ENCODE results near the gene RIN3.
"Not testable (repeated sequence)": the region's sequence is repeated elsewhere in the genome, so short reads cannot be mapped to it uniquely, and the experiment has no call there.

RIN3 gene

DNA sequence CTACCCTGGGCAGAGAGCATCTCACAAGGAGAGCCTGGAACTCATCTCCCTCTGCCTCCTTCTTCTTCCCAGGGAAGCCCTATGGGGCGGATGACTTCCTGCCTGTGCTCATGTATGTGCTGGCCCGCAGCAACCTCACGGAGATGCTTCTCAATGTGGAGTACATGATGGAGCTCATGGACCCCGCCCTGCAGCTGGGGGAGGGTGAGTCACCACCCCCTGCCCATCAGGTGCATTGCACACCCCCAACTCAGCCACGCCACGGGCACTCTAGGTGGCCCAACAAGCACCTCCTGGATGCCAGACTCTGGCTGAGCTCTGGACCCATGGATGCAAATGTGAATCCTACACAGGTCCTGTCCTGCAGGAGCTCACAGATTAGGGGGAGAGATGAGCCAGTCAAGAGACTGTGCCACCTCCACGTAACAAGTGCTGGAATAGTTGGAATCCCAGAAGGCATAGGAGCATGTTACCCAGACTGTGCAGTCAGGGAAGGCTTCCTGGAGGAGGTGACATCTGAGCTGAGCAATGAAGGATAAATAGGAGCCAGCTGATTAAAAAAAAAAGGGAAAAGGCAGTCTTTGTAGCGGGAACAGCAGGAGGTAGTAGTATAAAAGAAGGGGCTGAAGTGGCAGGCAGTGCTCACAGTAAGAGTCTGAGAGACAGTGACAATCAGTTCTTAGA lies 163.0 kb downstream of the RIN3 start:
- no peak for DNase-seq

GRCh38 chr14:92677087-92677668 lies 163.6 kb downstream of the RIN3 start:
- no peak for DNase-seq

DNA sequence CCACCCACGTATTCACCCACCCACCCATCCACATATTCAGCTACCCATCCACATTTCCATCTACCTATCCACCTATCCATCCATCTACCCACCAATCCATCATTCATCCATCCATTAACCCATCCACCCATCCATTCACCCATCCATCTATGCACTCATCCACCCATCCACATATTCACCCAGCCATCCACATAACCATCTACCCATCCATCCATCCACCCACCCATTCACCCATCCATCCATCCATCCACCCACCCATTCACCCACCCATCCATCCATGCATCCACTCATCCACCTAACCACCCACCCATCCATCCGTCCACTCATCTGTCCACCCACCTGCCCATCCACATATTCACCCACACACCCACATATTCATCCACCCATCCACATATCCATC lies 164.4 kb downstream of the RIN3 start:
- no peak for DNase-seq

DNA sequence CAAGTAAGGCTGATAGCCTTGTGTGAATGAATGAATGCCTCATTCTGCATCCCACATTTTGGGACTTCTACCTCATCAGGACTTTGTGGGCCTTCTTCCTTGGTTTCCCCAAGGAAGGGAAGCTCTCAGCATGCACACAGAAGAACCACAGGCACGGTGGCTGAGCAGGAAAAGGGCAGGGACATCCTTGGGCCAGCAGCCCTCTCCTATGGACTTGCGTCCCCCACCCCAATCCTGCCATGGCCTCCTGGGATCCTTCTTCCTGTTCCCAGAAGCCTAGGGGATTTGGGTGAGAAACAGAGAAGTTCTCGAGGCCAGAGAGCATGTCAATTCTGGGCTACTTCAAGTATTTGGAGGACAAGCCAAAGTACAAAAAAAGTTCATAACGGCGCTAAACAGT lies 165.2 kb downstream of the RIN3 start:
- DNase-seq: no peak

GRCh38 chr14:92679246-92679645 lies 165.7 kb downstream of the RIN3 start:
- DNase-seq: no peak

- not testable (repeated sequence) for DNase-seq
Observed at GRCh38 chr14:92680330-92680729, 166.7 kb downstream of the RIN3 start.

DNA sequence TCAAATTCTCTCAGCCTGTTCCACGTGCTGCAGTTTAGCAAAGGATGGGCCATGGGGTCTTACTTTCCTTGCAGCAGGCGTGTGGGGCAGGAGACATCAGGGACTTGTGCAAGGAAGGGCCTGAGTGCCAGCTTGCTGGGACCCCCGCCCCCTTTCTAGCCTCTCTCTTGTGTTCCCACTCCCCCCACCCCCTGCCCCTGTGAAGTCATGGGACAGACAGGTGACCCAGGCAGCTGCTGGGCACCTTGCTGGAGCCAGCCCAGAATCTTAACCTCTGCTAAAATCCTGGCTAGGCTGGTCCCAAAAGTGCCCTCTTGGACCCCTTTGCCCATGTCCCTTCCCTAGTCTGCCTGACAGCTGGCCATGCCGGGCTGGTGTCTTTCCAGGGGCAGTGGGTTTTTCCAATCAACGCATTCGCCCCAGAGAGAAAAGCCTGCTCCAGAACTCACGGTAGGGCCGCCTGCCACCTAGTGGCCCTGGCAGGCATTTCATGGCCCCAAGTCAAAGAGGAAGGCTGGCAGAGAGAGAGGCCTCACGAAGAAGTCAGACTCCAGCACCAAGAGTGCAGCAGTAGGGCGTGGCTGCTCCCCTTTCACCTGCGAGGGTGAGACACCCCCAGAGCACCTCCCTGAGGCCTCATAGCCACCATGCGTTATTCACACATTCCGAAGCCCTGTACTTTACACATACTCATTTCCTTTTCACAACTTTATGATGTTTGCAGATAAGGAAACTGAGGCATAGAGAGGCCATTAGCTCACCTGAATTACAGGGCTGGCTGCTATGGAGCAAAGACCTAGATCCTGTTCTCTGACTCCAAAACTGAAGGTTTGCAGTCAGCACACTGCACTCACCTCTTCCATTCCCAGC lies 167.4 kb downstream of the RIN3 start:
- DNase-seq: no peak

- DNase-seq: no peak
Observed at GRCh38 chr14:92683041-92683440, 169.5 kb downstream of the RIN3 start.

GRCh38 chr14:92684801-92685560 lies 171.4 kb downstream of the RIN3 start:
- DNase-seq: no peak

GRCh38 chr14:92685784-92686355 lies 172.3 kb downstream of the RIN3 start:
- DNase-seq: no peak

GRCh38 chr14:92686411-92686899 lies 172.9 kb downstream of the RIN3 start:
- DNase-seq: no peak

DNA sequence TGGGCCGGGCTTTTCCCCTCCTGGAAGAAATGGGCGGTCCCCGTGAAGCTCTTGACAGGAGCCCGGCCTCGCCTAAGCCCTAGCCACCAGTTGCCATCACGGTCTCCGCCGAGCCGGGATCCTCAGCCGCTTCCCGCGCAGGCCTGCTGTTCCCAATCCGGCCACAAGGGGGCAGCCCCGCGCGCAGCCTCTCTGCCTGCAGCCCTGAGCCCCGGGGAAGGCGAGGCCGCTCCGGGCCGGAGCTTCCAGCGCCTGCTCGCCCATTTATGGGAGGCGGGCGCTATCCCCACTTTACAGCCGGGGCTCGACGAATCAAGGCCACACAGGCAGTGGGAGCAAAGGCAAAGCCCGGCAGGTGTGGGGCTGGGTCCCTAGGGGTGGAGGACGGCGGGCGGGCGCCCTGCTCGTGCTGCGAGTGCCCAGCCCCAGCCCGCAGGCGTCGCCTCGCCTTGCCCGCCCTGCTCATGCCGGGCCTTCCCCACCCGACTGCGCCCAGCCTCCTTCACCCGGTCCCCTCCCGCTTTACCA lies 173.4 kb downstream of the RIN3 start:
- peak; percentile 47 to 74 for DNase-seq

- peak; percentile 34 to 63 for DNase-seq
Observed at GRCh38 chr14:92687681-92688433, 174.3 kb downstream of the RIN3 start.

DNA sequence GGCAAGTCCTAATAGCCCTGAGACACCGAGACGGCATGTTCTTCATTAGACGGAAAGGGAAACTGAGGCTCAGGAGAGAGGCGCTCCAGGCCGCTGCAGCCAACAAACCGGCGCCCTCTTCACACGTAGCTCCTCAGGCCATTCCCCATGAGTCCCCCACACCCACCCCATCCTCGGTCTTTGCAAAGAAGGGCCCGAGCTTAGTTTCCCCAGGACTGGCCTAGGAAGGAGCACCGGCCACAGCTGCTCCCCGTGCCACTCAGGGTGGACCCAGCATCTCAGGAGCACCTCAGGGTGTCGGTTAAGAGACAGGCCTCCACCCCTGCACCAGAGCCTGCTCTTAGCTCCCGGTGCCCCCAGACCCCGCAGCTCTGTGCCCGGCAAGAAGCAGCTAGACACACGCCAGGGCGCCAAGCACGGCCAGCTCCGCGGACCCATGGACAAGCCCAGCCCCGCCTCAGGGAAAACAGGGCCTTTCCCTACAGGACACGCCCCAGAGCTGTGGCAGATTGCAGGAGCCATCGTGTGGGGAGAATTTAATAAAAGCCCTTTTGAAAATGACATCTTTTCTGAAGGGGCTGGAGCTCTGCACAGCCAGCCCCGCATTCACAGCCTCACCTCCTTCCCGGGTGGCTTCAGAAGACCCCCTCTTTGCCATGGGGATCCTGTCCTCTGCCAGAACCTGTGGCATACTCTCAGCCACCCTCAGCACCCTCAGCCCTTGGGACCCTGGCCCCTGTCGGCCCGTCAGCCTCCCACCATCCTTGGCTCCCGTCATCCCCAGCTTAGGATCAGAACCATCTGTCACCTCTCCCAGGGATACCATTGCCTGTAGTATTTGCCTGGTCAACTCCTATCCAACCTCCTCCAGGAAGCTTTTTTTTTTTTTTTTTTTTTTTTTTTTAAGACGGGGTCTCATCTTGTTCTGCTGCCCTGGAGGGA lies 175.1 kb downstream of the RIN3 start:
- no peak for DNase-seq

DNA sequence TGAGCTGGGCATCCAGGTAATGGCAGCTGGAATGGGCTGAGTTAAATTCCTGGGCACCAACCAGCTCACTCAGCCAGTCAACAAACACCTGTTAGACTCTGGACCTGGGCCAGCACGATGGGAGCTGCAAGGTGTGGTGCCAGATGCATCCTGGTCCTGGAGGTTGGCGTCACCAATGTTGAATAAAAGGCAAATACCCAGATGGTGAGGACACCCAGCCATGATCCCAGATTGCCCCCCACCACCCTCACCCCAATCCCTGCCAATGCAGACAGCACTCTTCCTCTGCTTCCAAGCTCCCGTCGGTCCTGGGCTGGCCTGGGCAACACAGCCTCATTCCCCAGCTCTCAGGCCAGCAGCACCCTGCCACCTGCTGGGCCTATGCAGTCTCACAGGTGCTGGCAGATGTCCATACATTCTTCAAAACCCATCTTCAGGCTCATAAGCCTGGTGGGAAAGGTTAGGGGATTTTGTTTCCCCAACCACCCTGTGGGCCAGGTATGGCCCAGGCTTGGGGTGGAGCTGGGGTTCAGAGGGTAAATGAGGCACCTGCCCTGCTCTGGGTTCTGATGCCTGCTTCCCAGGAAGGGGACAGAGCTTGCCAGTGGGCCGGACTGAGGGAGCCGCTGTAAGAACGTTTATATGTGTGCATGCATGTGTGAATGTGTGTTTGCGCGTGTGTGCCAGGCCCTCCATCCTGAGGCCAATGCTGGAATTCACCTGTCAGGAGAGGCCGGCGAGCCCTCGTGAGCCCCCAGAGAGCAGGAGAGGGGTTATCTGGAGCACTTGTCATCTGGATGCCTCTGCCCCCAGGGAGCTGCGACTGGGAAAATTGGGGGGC lies 176.8 kb downstream of the RIN3 start:
- peak in 1 of 2 experiments; percentile 22 for DNase-seq

GRCh38 chr14:92692822-92693226 lies 179.2 kb downstream of the RIN3 start:
- DNase-seq: no peak

- peak in 1 of 2 experiments; percentile 33 for DNase-seq
Observed at GRCh38 chr14:92693998-92694795, 180.6 kb downstream of the RIN3 start.

GRCh38 chr14:92694807-92695206 lies 181.2 kb downstream of the RIN3 start:
- no peak for DNase-seq

Measured in NCI-H1930 (cell line).